ENCODE data around the gene THSD7A.

THSD7A gene

DNA sequence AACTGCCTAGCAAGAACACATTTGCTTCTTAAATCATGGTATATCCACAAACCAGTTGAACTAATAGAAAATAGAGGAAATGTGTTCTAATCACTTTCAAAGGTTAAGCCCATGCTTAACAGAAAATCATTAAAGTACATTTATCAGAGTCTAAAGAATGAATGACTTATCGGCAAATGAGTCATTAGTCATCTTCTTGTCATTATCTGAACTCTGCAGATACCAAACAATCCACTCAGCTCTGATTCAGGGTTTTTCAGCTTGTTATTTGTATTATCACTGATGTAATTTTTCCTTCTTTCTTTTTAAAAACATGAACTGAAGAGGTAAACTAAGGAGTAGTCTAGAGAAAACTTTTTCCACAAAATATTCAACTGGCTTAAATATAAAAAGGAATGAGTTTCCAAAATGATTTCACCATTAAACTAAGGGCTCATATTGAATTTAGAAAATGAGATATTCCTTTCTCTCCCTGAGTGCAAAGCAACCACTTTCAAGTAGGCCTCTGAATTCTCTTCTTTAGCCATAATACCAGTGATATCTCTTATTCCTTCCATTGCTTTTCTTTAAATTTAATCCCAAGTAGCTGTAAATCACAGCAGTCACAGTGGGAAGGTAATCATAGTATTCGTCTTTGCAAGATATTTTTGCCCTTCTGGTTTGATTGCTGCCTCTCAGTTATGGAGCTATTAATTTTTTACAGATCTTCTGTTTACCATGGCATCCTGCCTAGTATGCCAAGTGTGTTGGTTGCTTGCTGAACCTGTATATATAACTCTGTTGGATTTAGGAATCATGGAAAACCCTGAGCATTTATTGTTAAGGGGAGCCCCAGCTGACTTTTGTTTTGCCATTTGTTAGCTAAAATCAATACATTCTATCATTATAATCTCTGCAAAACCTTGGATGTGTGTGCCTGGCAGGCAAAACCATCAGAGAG lies 125.1 kb downstream of the THSD7A start:
- DNase-seq (ENCODE audit: low read depth in 1 of 2, low spot score in 1 of 2) = no peak

DNA sequence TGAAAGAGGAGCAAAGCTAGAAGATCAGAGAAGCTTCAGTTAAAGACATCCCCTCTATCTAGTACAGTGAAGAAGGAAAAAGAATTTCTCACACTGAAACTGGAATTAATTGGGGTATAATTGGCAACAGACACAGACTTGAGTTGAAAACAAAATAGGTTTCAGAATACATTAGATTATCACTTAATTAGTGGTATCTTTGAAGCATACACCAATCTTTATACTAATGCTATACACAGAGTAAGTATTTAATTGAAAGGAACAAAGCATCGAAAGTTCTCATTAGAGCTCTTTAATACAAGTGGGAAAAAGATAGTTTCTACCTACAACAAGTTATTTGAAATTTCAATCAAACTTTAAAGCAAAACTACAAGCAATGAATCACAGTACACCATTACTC lies 128.2 kb downstream of the THSD7A start:
- no peak for DNase-seq (ENCODE audit: low read depth in 1 of 2, low spot score in 1 of 2)

DNA sequence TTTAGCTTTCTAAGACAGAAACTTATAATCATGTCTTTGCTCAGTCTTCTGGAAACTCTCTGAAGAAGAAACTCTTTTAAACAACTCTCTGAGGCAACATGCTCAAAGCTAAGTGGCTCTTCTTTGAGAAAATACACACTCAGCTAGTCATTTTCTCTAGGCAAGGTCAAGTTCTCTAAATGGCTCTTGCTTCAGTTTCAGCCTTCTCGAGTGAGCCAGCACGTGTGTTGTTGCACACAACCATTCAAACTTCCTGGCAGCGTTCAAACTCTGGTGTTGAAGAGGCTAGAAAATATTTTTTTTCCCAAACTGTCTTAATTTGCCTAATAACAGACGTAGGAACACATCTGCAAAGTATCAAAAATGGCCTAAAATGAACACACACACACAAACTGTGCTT lies 129.1 kb downstream of the THSD7A start:
- no peak for DNase-seq (ENCODE audit: low read depth in 1 of 2, low spot score in 1 of 2)

DNA sequence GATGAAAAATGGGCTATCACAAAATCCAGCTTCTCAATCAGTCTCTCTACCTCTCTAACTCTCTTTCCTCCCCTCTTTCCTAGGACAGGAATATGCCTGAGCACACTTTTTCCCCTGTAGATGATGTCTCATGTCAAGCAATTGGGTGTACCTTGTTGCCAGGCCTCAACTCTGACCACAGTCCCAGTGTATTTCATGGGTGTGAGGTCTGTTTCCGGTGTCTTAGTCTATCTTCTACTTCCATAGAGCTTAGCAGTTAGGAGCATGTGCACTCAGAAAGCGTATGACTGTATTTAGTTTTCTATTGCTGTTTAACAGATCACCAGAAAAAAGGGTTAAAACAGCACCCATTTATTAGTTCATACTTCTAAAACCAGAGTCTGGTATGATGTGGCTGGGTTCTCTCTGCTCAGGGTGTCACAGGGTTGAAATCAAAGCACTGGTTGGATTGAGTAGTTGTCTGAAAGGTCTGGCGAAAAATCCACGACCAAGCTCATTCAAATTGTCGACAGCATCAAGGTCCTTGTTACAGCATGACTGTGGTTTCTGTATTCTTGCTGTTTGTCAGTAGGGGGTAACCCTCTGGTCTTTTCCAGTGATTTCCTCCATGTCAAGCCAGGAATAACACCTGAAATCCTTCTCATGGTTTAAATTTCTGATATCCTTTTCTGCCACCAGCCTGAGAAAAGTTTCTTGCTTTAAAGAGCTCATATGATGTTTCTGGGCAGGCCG lies 130.0 kb downstream of the THSD7A start:
- DNase-seq (ENCODE audit: low read depth in 1 of 2, low spot score in 1 of 2) = no peak

DNA sequence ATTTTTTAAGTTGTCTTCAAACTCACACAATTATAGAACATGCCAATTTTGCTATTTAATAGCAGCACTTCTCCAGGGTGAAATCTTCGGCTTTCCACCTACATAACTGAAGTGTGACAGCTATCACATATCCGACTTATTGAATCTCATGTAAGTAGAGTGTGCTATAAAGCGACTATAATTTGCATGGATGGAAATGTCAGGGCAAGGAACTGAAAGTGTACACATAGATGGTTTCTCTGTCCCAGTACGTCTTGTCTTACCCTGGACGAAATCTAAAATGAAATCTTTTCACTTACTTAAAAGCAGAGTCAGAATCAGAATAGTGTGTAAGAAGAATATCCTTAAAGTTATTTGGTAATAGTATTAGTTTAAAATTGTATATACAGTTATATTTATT lies 132.3 kb downstream of the THSD7A start:
- DNase-seq (ENCODE audit: low read depth in 1 of 2, low spot score in 1 of 2) = no peak

DNA sequence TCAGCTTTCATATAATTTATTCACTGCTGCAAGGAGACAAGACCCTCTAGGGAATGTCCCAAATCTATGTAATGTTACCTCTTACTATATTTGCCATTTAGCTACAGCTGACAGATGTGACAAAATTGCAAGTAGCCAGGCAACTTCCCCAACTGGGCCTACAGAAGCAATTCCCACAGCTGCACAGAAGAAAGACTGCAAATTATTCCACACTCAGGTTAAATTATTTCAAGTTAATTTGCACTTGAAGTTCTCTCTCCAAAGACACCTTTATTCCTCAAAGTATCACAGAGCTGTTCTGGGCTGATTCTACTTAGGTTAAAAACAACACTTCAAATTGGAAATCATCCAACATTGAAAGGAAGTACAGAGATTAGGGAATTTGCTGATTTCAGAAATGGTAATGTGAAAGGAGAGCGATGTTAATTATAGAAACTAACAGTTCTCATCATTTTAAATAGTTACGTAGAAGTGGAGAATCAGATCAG lies 133.6 kb downstream of the THSD7A start:
- DNase-seq (ENCODE audit: low read depth in 1 of 2, low spot score in 1 of 2) = no peak

DNA sequence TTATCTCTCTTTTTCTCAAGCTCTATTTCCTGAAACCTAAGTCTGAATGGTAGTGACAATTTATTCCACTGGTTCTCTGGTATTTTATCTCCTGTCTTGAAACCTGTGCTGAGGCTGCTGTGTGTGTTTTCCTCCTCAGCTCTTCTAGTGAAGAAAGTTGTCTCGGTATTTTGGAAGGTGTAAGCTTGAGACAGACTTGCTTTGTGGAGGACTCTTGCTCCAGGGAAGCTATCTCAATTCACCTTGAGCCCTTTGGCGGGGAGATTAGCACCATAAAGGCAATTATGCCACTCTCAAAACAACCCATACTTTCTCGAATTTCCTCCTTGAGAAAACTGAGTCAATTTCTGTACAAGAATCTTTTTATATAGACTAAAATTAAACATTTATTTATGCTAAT lies 141.6 kb downstream of the THSD7A start:
- DNase-seq (ENCODE audit: low read depth in 1 of 2, low spot score in 1 of 2) = no peak

DNA sequence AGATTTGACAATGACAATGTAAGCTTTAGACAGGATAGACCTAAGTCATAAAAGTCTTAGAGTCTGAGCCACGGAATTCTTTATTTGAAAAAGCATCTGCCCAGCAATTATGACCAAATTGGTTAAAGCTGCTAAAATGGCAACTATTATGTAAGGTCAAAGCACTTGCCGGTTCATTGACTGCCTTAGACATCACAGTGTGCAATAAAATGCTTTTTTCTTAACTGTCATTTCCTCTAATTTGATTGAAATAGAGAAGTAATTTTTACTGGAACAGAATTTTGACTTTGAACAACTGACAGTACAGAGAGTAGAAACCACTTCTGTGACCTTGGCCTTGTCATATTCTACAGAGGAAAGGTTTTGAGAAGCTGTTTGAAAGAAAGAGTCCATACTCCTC lies 142.9 kb downstream of the THSD7A start:
- DNase-seq (ENCODE audit: low read depth in 1 of 2, low spot score in 1 of 2) = no peak

DNA sequence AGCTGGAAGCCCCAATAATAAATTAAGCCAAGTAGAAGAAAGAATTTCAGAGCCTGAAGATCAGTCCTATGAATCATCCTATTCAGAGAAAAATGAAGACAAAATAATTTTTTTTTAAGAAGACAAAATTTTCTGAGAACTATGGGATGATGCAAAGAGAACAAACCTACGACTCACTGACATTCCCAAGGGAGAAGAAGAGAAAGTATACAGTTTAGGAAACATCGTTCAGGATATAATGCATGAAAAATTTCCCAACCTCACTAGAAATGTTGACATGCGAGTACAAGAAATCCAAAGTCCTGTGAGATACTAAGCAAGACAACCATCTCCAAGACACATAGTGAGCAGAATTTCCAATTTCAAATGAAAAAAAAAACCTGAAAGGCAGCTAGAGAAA lies 150.5 kb downstream of the THSD7A start:
- no peak for DNase-seq (ENCODE audit: low read depth in 1 of 2, low spot score in 1 of 2)

DNA sequence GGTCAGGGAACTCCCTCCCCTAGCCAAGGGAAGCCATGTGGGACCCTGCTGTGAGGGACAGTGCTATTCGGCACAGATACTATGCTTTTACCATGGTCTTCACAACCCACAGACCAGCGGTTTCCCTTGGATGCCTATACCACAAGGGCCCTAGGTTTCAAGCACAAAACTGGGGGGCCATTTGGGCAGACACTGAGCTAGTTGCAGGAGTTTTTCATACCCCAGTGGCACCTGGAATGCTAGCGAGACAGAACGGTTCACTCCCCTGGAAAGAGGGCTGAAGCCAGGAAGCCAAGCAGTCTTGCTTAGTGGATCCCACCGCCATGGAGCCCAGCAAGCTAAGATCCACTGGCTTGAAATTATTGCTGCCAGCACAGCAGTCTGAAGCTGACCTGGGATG lies 156.8 kb downstream of the THSD7A start:
- no peak for DNase-seq (ENCODE audit: low read depth in 1 of 2, low spot score in 1 of 2)

DNA sequence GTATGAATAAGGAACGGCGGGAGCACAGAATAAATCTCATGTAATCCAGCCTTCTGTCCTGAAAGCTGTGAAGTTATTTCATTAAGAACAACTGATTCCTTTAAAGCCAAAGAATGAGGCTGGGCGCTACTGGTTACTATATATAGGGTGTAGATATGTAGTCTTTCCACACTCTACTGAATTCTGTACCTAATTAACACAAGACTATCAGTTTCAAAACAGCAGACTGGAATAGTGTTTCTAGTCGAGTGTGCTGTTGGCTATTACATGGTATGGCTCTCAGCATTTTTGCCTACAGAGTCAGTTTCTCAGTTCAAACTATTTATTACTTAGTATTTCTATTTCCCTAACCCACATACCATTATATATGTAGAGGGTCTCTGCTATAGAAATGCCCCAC lies 163.3 kb downstream of the THSD7A start:
- no peak for DNase-seq (ENCODE audit: low read depth in 1 of 2, low spot score in 1 of 2)

DNA sequence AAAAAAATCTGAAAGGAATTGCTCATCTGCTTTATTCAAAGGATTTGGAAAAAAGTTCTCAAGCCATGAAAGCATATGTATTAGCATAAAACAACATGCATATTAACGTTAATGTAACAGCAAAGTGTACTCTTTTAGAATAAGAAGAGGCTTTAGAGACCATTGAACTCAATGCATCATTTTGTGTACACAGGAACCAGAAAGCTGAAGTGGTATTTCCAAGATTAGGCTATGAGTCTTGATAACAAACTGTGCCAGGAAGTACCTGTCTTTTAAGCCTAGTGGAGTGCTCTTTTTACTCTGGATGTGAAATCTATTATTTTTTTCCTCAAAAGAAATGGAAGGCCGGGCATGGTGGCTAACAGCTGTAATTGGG lies 164.2 kb downstream of the THSD7A start:
- DNase-seq (ENCODE audit: low read depth in 1 of 2, low spot score in 1 of 2) = no peak

DNA sequence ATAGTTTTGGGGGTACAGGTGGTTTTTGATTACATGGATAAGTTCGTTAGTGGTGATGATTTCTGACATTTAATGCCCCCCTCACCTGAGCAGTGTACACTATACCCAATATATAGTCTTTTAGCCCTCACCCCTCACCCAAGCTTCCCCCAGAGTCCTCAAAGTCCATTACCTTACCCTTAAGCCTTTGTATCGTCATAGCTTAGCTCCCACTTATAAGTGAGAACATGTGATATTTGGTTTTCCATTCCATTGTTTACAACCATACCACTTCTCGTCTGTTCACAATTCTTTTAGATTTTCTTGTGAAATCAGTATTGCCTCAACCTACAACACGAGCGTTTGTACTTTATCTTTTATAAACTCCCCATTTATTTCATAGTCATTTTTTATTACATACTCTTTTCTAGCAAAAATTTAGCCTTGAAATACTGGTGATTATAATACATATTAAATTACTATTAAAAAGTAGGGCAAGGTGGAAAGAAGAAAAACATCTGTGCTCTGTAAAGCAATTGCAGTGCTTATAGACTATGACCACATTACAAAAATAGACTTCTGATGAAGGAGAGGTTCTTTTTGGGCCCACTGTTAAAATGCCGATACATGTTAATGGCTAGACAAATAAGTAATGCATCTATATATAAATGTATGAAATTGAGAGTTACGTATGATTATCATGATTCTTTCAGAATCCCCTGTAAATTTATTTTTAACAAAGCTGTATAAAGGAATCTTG lies 164.8 kb downstream of the THSD7A start:
- no peak for DNase-seq (ENCODE audit: low read depth in 1 of 2, low spot score in 1 of 2)

DNA sequence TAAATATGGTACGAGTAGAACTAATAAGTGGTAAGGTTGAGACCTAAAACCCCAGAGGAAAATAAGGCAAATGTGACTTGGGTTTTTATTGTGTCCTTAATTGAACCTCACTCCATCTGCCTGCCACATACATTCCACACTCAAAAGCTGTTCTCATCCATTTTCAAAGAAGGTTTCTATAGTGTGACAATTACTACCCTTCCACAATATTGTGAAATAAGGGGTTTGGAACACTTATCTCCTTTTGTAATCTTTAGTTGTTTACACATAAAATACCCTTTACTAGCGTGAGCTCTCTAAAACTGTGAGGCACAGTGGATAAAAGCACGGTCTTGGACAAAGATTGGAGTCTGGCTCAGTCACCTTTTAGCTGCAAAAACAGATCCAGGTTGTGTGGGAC lies 166.6 kb downstream of the THSD7A start:
- DNase-seq (ENCODE audit: low read depth in 1 of 2, low spot score in 1 of 2) = no peak

DNA sequence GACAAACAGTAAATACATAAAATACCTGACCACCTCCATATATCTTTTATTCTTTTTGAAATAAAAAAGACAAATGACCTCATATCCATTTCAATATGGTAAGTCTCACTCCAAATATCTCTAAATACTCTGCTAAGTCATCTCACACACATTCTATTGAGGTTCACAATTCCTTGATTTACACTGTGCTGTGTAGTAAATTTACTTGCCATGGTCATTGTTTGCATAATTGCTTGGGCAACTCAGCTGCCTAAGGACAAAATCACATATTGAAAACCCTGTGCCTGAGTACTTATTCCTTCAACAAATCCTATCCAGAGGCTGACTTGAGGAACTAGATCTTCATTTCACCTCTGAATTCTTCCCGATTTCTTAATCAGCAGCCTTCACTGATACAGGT lies 176.4 kb downstream of the THSD7A start:
- no peak for DNase-seq (ENCODE audit: low read depth in 1 of 2, low spot score in 1 of 2)

DNA sequence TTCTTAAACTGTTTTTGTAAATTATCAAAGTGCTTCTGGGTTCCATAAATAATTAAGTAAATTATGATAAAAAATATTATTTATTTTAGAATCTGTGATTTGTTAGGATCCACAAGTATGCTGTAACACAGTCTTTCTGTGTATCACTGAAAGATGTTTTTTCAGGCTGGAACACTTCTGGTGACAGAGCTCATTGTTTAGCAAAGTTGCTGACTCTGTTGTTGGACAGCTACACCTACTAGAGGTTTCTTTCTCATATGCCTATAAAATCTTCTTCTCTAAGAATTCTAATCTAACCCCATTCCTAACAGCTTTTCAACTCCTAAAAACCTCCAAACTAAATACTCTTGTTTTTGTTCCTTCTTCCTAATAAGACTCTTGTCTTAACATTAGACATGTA lies 176.8 kb downstream of the THSD7A start:
- no peak for DNase-seq (ENCODE audit: low read depth in 1 of 2, low spot score in 1 of 2)

DNA sequence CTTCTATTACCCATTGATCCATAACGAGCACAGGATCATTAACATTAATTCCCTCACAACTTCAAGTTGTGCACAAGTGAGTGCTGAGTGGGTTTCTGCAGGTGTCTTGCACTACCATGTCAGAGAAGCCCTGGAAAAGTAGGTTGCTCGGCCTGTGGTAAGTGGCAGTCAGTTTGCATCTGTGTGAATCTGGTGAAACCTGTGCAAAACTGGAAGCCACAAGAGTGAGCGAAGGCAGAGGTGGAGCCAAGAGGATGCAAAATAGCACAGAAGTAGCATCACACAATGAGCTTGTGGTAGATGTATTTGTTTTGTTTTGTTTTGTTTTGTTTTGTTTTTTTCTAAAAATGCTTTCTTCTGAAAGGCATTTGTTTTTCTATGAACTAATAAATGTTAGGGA lies 181.5 kb downstream of the THSD7A start:
- DNase-seq (ENCODE audit: low read depth in 1 of 2, low spot score in 1 of 2) = no peak

DNA sequence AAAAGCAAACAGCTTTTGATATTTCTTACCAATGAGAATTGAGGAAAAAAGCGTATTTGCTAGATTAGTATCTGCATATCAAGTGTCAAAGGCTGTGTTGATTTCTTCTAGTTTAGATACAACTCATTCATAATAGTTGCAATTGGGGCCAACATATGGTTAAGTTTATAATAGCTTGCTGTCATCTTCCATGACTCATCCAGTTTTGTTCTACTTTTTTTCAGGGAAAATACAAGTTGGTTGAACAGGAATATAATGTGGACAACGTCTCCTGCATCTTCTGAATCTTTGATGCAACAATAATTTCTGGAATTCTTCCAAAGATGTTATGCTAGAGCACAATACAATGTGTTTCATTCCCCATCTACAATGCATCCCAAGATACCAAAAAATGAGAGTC lies 182.0 kb downstream of the THSD7A start:
- no peak for DNase-seq (ENCODE audit: low read depth in 1 of 2, low spot score in 1 of 2)

DNA sequence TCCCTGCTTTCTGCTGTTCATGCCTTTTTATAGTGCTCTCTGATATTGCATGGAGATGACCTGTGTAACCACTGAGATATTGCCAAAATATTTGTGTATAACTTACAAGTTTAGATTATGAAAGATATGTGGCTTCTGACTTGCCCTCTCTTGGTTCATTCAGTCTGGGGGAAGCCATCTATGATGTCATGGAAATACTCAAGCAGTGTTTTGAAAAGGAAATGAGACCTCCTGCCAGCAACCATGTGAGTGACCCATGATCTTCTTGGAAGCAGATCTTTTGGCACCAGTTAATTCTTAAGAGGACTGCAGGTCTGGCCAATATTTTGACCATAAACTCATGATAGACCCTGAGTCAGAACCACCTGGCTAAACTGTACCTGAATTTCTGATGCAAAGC lies 183.0 kb downstream of the THSD7A start:
- DNase-seq (ENCODE audit: low read depth in 1 of 2, low spot score in 1 of 2) = no peak

DNA sequence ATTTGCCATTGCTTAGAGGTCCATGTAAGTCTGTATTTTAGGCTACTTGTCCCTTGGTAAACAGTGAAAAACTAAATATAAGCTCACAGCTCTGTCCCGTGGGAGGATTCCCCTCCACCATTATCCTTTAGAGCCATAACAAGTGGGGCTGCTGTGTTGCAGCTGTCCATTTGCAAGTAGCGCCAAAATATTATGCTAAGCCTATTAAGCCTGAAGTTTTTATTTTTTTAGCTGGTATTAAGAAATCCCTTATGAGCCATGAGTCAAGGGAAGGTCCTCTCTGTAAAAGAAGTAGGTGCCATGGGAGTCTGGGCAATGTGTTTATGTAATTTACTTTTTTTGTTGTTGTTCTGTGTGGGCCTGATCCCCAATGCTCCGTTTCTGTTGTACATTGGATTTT lies 183.9 kb downstream of the THSD7A start:
- DNase-seq (ENCODE audit: low read depth in 1 of 2, low spot score in 1 of 2) = no peak

DNA sequence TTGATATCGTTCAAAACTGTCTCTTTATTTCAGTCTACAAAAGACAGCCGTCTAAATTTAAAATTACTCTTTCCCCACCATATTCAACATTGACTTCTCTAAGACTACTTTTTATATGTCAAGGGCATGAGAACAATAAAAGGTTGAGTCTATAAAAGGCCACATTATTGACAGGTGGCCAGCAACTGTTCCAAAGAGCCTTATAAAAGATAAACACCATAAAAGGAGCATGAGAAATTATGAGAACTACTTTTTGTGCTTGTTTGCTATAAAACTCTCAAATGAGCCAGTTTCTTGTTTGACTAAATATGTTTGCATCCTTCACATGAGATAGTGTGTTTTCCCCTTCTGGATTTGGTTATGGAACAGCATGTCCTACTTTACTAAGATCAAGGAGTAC lies 189.2 kb downstream of the THSD7A start:
- no peak for DNase-seq (ENCODE audit: low read depth in 1 of 2, low spot score in 1 of 2)

DNA sequence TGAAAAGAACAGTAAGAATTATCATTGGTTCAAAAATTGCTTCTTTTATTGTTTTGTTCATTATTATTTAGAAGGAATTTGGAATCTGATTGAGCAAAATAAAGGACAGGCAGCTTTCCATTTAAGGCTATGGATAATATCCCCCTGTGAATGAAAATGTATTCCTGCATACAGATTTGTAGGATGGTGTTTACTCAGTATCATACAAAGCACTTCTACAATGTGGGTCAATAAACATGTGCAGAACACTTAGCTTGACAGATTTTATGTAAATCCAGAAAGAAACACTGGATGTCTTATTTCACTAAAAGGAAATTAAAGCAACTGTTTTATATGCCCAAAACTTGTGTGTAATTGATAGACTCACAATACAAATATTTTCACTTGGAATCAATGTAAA lies 189.7 kb downstream of the THSD7A start:
- DNase-seq (ENCODE audit: low read depth in 1 of 2, low spot score in 1 of 2) = no peak

Data from stimulated activated CD4-positive, alpha-beta T cell treated with anti-CD3 and anti-CD28 coated beads, Interleukin-15, amount 100 ng/mL, for 1 hour (primary cell).